ENCODE measurements around the gene KIAA1191.
"Not testable (repeated sequence)": the region's sequence is repeated elsewhere in the genome, so short reads cannot be mapped to it uniquely, and the experiment has no call there.

The KIAA1191 gene, protein sequence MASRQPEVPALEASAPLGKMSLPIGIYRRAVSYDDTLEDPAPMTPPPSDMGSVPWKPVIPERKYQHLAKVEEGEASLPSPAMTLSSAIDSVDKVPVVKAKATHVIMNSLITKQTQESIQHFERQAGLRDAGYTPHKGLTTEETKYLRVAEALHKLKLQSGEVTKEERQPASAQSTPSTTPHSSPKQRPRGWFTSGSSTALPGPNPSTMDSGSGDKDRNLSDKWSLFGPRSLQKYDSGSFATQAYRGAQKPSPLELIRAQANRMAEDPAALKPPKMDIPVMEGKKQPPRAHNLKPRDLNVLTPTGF

DNA sequence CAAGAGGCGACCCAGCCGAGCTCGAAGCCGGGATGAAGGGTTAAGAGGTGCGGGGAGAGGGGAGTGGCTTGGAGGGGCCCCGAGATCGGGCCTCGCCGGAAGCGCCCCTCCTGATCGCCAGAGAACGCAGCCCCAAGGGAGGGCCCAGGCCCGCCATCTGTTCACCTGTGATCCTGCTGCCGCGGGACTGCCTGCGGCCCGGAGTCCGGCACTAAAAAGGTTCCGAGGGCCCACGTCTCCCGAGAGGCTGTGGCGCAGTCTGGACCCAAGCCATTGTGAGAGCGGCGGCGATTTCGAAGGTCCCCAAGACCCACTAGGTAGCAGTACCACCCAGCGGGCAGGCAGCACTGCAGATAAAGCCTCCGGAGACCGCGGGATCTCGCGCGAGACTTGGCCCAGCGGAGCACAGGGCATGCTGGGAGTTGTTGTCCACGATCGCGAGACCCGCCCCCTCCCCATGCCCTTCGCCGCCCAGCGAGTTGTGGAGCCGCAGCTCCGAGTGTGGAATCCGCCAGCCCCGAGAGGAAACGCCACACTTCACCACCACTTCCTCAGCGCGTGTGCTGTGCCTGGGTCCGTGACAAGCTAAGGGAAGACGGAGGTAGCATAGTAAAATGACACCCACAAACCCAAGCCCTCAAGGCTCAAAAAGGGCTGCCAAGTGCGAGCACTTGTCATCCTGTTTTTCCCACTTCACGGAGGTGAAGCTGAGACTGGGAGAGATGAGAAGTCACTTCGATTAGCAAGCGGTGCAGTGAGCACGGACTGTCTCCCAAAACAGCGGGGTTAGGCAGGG lies at the start of gene KIAA1191:
Gene KIAA1191 (minus strand): TSS at position 328 of the 796 bp plus-strand sequence. CDS start 2,256 bp downstream, outside the sequence.
- ChIA-PET POLR2A (ENCODE audit: low non-redundant PET) (interaction anchor here (0.5 to 1.3 kb wide), 6 partner anchors 10 to 557 kb away, joined by 3 to 6 read pairs (median 3); no protein-coding TSS in a partner anchor), CTCF (interaction anchor here (0.5 to 2.0 kb wide), 7 partner anchors 10 to 750 kb away, joined by 3 to 8 read pairs (median 3); no protein-coding TSS in a partner anchor)
- TF ChIP-seq, protein P1, sequence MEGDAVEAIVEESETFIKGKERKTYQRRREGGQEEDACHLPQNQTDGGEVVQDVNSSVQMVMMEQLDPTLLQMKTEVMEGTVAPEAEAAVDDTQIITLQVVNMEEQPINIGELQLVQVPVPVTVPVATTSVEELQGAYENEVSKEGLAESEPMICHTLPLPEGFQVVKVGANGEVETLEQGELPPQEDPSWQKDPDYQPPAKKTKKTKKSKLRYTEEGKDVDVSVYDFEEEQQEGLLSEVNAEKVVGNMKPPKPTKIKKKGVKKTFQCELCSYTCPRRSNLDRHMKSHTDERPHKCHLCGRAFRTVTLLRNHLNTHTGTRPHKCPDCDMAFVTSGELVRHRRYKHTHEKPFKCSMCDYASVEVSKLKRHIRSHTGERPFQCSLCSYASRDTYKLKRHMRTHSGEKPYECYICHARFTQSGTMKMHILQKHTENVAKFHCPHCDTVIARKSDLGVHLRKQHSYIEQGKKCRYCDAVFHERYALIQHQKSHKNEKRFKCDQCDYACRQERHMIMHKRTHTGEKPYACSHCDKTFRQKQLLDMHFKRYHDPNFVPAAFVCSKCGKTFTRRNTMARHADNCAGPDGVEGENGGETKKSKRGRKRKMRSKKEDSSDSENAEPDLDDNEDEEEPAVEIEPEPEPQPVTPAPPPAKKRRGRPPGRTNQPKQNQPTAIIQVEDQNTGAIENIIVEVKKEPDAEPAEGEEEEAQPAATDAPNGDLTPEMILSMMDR (conservative IDR thresholded peaks at IDR 0.05; ENCODE audit: low read depth) = no peak
- H3K27ac ChIP-seq = peak within 1 kb of the TSS; percentile 76
- DNase-seq (ENCODE audit: low spot score) = peak; percentile 92

DNA sequence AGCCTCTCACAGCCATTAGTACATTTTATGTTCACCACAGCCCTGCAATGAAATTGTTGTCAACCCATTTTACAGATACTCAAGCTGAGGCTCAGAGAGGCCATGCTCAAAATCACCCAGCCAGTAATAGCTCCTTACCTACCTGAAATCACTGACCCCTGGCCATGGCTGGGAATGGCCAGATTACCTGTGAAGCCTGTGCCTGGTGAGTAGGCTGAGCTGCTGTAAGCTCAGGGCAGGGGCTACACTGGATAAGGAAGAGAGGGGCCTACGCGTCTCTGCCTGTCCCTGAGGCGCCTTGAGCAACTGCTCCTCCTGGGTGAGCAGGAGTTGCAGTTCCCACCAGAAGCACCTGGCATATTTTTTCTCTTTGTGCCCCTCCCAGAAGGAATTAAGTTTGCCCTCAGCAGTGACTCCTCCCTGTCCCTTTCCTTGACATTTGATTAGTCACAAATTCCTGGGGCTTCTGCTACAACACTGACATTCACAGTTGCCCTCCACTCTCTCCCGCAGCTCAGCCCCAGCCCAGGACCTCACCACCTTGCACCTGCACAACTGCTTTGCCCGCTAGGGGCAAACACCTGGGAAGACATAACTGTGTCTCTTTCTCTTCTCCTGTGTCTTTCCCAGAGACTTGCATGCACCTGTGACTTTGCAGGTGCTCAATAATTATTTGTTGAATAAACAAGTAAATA lies 49.1 kb upstream of the KIAA1191 start:
- DNase-seq (ENCODE audit: low spot score) = peak; percentile 68
- CTCF ChIA-PET = interaction anchor here (0.6 to 0.9 kb wide), 7 partner anchors 10 to 243 kb away, joined by 3 to 6 read pairs (median 3); partner anchors contain the start of genes HIGD2A, NOP16 and TSPAN17
- peak overlapping the region; percentile 99 for H3K27ac ChIP-seq
- TF ChIP-seq, protein P1 (conservative IDR thresholded peaks at IDR 0.05; ENCODE audit: low read depth) = no peak; the same call in 1 of the 2 replicates
- POLR2A ChIA-PET (ENCODE audit: low non-redundant PET) = interaction anchor here (0.6 kb wide), 1 partner anchor 127 kb away, joined by 3 read pairs; no protein-coding TSS in a partner anchor

DNA sequence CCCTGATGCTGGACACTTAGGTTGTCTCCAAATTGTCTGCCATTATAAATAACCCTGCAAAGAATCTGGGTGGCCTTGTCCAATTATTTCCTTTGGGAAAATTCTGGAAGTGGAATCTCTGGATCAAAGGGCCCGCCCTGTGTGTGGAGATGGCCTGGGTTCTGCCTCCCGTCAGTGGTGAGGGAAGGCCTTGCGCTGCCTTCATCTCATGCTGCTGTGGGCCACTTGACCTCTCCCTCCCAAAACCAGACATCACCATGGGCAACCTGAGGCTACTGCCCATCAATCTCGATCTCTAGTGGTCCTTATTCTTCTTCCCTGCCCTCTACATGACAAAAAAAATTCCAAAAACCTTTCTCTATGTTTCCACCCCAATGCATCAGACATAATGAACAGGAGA lies 48.2 kb upstream of the KIAA1191 start:
- CTCF ChIA-PET = interaction anchor here (0.6 to 0.7 kb wide), 5 partner anchors 7 to 238 kb away, joined by 3 to 5 read pairs (median 3); partner anchors contain the start of genes HIGD2A, NOP16 and TSPAN17
- TF ChIP-seq, protein P1 (conservative IDR thresholded peaks at IDR 0.05; ENCODE audit: low read depth) = no peak
- peak overlapping the region; percentile 99 for H3K27ac ChIP-seq
- no peak for DNase-seq (ENCODE audit: low spot score)
- POLR2A ChIA-PET (ENCODE audit: low non-redundant PET) = no interaction called here

DNA sequence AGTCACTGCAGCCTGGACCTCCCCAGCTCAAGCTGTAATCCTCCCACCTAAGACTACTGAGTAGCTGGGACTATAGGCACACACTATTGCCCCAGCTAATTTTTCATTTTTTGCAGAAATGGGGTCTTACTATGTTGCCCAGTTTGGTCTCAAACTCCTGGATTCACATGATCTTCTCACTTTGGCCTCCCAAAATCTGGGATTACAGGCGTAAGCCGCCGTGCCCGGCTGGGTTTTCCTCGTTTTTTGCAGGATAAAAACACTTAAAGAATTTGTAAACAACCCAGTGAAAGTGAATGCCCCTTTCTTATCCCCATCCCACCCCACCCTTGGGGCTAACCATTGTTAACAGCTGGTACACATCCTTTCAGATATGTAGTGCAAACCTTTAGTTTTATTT lies 47.0 kb upstream of the KIAA1191 start:
- CTCF ChIA-PET = interaction anchor here (1.8 kb wide), 1 partner anchor 40 kb away, joined by 9 read pairs; the partner anchor contains the start of gene FAF2
- TF ChIP-seq, protein P1 (conservative IDR thresholded peaks at IDR 0.05; ENCODE audit: low read depth) = no peak
- H3K27ac ChIP-seq = peak overlapping the region; percentile 99
- POLR2A ChIA-PET (ENCODE audit: low non-redundant PET) = interaction anchor here (0.6 kb wide), 1 partner anchor 141 kb away, joined by 3 read pairs; the partner anchor contains the start of gene CDHR2
- DNase-seq (ENCODE audit: low spot score) = no peak

DNA sequence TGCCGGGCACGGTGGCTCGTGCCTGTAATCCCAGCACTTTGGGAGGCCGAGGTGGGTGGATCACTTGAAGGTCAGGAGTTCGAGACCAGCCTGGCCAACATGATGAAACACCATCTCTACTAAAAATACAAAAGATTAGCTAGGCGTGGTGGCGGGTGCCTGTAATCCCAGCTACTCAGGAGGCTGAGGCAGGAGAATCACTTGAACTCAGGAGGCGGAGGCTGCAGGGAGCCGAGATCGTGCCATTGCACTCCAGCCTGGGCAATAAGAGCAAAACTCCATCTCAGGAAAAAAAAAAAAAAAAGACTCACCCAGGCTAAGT lies 46.6 kb upstream of the KIAA1191 start:
- POLR2A ChIA-PET (ENCODE audit: low non-redundant PET); DNase-seq (ENCODE audit: low spot score): not testable (repeated sequence)
- CTCF ChIA-PET = interaction anchor here (1.1 to 1.8 kb wide), 2 partner anchors 40 to 135 kb away, joined by 4 to 9 read pairs; partner anchors contain the start of gene FAF2
- H3K27ac ChIP-seq = peak overlapping the region; percentile 99

DNA sequence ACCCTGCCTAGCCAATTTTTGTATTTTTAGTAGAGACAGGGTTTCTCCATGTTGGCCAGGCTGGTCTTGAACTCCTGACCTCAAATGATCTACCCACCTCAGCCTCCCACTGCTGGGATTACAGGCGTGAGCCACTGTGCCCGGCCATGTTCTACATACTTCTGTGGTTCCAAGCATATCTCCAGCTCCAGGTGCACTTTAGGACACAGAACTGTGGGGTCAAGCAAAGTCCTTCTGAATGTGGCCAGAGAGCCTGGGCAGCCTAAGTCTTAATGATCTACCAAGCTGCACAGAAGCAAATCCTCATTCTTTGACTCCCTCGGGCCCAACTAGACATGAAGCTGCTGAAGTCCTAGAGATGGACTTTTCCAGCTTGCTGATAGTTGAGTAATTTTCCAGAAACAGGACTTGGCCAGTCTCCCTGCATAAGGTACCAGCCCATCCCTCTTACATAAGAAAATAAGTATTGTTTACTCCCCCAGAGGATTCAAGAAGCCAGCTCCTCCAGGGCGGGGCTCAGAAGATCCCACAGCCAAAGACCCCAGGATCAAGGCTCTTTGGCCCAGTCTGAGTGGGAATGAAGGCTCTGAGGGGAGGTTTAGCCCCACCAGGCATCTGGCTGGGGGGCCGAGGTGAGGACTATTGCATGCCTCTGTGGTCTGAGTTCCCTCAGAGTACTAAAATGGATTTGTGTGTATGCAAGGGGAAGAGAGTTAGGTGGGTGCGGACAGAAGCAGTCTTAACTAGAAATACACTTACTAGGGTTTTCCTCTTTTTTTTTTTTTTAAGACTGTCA lies 46.1 kb upstream of the KIAA1191 start:
- peak overlapping the region; percentile 99 for H3K27ac ChIP-seq
- no peak for DNase-seq (ENCODE audit: low spot score)
- TF ChIP-seq, protein P1 (conservative IDR thresholded peaks at IDR 0.05; ENCODE audit: low read depth) = no peak
- POLR2A ChIA-PET (ENCODE audit: low non-redundant PET) = no interaction called here
- CTCF ChIA-PET = interaction anchor here (0.7 to 1.8 kb wide), 3 partner anchors 41 to 226 kb away, joined by 4 to 9 read pairs (median 4); partner anchors contain the start of gene FAF2

Measured in RWPE1 (cell line).